Coronary artery (tissue), 2 donors: ENCODE measurements around the gene PLXNB3.

Experiments
- DNase-seq: peaks from one replicate; pipeline ENCODE4 v3.0.0-alpha.2; 2017; ENCODE audit warnings: low spot score
- H3K27ac ChIP-seq, 2 donors: fragments of 200-600 bp; sonication (generic); one replicate each; pipeline ENCODE4 v1.5.1; 2016 to 2019
- H3K4me3 ChIP-seq: fragments of 200-600 bp; sonication (generic); 2 replicates; pipeline ENCODE4 v1.5.1; 2016; ENCODE audit warnings: mild to moderate bottlenecking, moderate library complexity
- TF ChIP-seq, protein P1 (sequence below): fragments of 200-600 bp; sonication (generic); IDR thresholded peaks from one replicate; pipeline ENCODE4 v1.5.1; 2019; ENCODE audit warnings: antibody characterized with exemption

The PLXNB3 gene

DNA sequence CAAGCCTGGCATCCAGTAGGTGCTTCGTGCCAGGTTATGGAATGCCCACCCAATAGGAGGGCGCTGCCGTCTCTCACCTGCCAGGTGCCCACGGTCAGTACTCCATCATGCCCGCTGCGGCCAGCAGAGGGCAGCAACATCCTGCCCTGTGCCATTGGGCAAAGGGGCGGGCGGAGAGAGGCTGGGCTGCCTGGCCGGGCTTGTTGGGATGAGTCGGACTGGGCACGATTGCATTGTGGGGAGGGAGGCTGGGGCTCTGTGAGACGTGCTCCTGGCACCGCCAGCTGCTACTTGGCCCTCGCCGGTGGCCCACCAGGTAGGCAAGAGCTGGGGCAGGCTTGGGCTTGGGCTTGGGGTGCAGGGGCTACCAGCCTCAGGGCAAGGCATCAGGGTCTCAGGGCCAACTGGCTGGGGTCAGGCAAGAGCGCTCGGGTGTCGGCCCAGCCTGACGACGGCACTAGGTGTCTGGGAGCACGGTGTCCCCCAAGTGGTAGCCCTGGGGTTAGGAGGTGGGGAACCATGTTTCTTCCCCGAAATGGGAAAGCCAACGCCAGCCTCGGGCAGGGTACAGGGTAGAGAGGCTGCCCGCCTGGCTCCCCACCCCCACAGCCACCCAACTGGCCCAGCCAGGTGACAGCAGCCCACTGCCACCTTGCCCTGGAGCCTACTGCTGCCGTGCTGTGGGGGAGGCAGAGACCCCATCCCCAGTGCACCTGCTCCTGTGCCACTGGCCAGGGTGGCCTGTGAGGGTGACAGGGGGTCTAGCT is at the start of gene PLXNB3:
Gene PLXNB3 (plus strand): TSS at position 261 of the 767 bp plus-strand sequence. CDS start 1,287 bp downstream, outside the sequence.
- Histone ChIP-seq H3K27ac (peak within 1 kb of the TSS in 1 of 2 donors; percentile 65), H3K4me3 (peak within 1 kb of the TSS; percentile 60)
- TF ChIP-seq, protein P1, sequence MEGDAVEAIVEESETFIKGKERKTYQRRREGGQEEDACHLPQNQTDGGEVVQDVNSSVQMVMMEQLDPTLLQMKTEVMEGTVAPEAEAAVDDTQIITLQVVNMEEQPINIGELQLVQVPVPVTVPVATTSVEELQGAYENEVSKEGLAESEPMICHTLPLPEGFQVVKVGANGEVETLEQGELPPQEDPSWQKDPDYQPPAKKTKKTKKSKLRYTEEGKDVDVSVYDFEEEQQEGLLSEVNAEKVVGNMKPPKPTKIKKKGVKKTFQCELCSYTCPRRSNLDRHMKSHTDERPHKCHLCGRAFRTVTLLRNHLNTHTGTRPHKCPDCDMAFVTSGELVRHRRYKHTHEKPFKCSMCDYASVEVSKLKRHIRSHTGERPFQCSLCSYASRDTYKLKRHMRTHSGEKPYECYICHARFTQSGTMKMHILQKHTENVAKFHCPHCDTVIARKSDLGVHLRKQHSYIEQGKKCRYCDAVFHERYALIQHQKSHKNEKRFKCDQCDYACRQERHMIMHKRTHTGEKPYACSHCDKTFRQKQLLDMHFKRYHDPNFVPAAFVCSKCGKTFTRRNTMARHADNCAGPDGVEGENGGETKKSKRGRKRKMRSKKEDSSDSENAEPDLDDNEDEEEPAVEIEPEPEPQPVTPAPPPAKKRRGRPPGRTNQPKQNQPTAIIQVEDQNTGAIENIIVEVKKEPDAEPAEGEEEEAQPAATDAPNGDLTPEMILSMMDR = peak; percentile 57
- peak; percentile 83 for DNase-seq

DNA sequence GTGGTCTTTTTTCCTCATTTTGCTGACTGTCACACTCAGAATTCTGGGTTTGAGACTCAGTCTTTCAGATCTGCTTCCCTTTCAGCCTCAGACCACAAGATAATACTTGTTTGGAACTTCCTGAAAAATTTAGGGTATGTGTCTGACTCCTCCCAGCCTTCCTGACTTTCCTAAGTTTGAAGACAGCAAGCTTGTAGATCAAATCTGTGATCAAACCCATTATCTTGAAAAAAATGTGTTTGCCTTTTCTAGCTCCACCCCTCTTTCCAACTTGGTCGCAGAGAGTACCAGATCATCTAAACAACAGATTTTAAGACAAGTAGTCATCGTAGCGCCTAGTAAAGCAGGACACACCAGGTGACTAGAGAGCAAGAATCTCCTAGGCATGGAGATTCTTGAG is 49.8 kb upstream of the PLXNB3 start:
- H3K27ac ChIP-seq = no peak overlapping the region

DNA sequence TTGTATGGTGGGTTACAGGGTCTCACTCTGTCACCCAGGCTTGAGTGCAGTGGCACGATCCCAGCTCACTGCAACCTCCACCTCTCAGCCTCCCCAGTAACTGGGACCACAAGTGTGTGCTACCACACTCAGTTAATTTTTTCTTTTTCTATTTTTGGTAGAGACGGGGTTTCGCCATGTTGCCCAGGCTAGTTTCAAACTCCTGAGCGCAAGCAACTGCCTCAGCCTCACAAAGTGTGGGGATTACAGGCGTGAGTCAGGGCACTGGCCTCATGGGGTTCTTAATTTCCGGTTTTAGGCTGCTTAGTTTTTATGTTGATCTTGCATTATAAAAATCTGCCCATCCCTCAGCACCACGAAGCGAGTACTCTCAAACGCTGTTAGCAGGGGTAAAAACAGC is 46.6 kb upstream of the PLXNB3 start:
- Histone ChIP-seq H3K27ac (no peak overlapping the region), H3K4me3 (no peak overlapping the region)
- TF ChIP-seq, protein P1 = no peak
- DNase-seq = no peak

More for the DNA sequence above, 49.8 kb upstream of the PLXNB3 start:
- DNase-seq = no peak
- H3K4me3 ChIP-seq = no peak overlapping the region
- TF ChIP-seq, protein P1 = no peak

DNA sequence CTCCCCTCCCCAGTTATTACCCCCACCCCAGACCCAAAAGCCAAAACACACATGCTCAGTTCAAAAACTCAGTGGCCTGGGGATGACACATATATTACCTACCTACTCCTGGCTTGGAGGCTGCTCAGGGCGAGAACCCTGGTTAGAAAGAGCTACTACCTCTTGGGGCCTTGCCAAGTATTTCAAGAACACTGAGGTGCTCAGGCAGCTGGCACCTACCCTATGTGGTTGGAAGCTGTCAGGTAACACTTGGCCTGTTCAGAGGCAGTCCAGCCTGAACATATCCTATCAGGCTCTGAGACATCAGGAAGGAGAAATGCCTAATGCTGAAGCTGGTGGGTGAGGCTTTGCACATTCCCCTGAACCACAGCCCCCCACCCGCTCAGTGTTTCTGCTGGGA is 44.8 kb upstream of the PLXNB3 start:
- TF ChIP-seq, protein P1 = no peak
- H3K27ac ChIP-seq = no peak overlapping the region
- DNase-seq = no peak
- no peak overlapping the region for H3K4me3 ChIP-seq

DNA sequence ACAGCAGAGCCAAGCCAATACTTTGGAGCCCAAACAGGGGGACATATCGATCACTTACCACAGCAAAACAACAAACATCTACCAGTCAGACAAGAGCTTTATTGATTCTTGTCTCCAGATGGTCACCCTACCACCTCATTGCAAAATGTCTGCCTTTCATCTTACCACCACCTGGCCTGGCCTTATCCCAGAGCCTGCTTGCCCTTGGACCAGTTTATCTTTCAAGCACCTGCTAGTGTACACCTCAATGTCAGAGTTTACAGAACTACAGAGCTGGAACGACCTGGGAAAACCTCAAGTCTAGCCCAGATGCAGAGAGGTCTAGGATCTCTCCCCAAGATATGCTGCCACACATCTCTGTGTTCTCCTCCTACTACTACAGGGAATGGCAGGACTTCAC is 44.3 kb upstream of the PLXNB3 start:
- TF ChIP-seq, protein P1 = no peak
- DNase-seq = no peak
- Histone ChIP-seq H3K27ac (no peak overlapping the region), H3K4me3 (no peak overlapping the region)

DNA sequence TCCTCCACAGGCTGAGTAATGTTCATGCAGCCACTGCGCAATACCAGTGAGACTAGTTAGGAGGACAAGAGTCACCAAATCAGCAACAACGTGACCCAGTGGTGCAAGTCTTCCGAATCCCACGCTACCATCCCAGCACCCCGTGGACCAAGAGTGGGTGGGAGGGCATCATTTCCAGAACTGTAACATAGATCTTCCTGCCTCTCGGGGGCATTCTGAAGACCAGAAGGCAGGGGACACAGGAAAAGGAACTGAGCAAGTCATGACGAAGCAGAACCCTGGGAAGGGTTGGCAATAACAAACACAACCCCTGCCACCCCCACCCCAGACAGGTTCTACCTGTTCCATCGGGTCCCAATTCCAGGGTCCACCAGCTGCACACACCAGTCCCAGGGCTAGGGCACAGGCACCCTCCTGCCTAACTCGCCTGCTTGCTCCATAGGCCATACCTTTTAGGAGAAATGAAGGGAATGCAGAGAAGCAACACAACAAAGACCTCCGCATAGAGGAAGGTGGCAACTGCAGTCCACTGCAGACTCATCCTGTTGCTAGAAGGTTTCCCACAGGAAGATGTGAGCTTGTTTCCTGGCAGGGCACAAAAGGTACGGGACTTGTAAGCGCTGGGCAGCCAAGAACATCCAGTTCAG is 41.2 kb upstream of the PLXNB3 start:
- no peak for DNase-seq
- TF ChIP-seq, protein P1 = no peak
- Histone ChIP-seq H3K4me3 (peak overlapping the region; percentile 86), H3K27ac (peak overlapping the region; percentile 80 to 95)
